GM19463 (cell line): Measurements from ENCODE around the gene KCTD1.

Experiments
- ATAC-seq: cut with Tn5 transposase; IDR thresholded peaks from one replicate; pipeline ENCODE4 v1.9.1; 2021; ENCODE audit warnings: mild to moderate bottlenecking, moderate library complexity; ENCODE audit not compliant: unreplicated experiment

KCTD1 gene

GRCh38 chr18:26405190-26405801 is 143.1 kb downstream of the KCTD1 start:
- ATAC-seq: peak; percentile 95
